H1 (cell line): Measurements from ENCODE around the gene KIF5C. TPM values are rescaled to one million over a fixed set of nuclear protein-coding genes. Genes with fewer than 3 reads are reported as not detected.

ENCODE experiments used
- BRCA1 ChIP-seq: IDR thresholded peaks from 2 replicates; pipeline ENCODE4 v1.6.1; 2012; ENCODE audit warnings: low read depth, low read length, improper control_type of control experiment
- HDAC2 ChIP-seq, 2 experiments: fragments of 300-600 bp in 1 of 2; sonication (generic) in 1 of 2; IDR thresholded peaks; 2 replicates each; pipeline ENCODE4 v1.6.1; 2011 to 2012; ENCODE audit warnings: low read depth in 2 of 2, low read length in 2 of 2, mild to moderate bottlenecking in 2 of 2, moderate library complexity in 2 of 2, borderline replicate concordance in 1 of 2, inconsistent platforms in 1 of 2
- POLR2A ChIP-seq, 2 experiments: IDR thresholded peaks; 1 replicate in 1 of 2; 2 replicates in 1 of 2; pipeline ENCODE4 v1.6.1; 2011; ENCODE audit warnings: low read depth in 2 of 2, low read length in 2 of 2, mild to moderate bottlenecking in 2 of 2; ENCODE audit errors: control extremely low read depth in 1 of 2
- TAF7 ChIP-seq: optimal IDR thresholded peaks from 2 replicates; pipeline ENCODE3; 2011; ENCODE audit warnings: low read depth, mild to moderate bottlenecking, inconsistent platforms, low read length, moderate library complexity, borderline replicate concordance
- polyA plus RNA-seq, 7 experiments: library from polyadenylated mRNA; depleted of rRNA in 3 of 7; stranded (reverse) in 5 of 7; unstranded in 2 of 7; fragments of >200 nt in 5 of 7; fragments of 200-250 nt in 2 of 7; gene quantifications; 1 replicate in 5 of 7; 2 replicates in 1 of 7; 4 replicates in 1 of 7; pipeline versions ENCODE4 v1.2.1 to v1.2.3, GENCODE V29; 2011 to 2013; ENCODE audit warnings: missing spikeins in 2 of 7, mixed read lengths in 2 of 7
- total RNA-seq: library from RNA; stranded (reverse); fragmentation: NEBNext Ultra II Directional; extraction: Animal tissue kit (Norgen Biotek cat#: 25700); gene quantifications from 2 replicates; pipeline ENCODE4 v1.2.1, GENCODE V29; 2021
- TF ChIP-seq, protein P1 (sequence below): fragments of 300-600 bp; sonication (generic); IDR thresholded peaks from 2 replicates; pipeline ENCODE4 v1.7.1; 2012; ENCODE audit warnings: low read length, moderate library complexity, mild to moderate bottlenecking, inconsistent platforms; ENCODE audit not compliant: insufficient replicate concordance

The KIF5C gene
- total and polyA plus RNA-seq, 2 of the 8 experiments (the other 6 are each of a cell fraction or from before 2014, with no cell fraction given) = 16.3 to 66.4 TPM

DNA sequence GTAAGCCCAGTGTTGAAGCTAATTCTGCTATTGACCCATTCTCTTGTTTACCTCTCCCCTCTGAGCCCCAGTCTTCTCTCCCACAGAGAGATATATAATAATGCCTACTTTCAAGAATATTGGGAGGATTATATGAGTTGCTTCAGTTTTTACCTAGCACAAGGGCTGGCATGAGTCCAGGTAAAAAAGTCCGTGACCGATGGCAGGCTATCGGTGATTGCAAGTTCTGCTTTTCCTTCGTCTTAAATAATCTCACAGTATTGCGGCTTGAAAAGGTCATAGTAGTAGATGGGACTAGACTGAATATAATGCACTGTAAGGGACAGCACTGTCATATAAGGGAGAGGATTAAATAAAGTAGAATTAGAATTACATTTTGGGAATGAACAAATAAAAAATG is 77.6 kb downstream of the KIF5C start (continued):
- TF ChIP-seq HDAC2 (IDR thresholded peaks at IDR 0.05; ENCODE audit: borderline replicate concordance in 1 of 2, low read depth in 2 of 2, low read length in 2 of 2) = no peak
- TF ChIP-seq, protein P1, sequence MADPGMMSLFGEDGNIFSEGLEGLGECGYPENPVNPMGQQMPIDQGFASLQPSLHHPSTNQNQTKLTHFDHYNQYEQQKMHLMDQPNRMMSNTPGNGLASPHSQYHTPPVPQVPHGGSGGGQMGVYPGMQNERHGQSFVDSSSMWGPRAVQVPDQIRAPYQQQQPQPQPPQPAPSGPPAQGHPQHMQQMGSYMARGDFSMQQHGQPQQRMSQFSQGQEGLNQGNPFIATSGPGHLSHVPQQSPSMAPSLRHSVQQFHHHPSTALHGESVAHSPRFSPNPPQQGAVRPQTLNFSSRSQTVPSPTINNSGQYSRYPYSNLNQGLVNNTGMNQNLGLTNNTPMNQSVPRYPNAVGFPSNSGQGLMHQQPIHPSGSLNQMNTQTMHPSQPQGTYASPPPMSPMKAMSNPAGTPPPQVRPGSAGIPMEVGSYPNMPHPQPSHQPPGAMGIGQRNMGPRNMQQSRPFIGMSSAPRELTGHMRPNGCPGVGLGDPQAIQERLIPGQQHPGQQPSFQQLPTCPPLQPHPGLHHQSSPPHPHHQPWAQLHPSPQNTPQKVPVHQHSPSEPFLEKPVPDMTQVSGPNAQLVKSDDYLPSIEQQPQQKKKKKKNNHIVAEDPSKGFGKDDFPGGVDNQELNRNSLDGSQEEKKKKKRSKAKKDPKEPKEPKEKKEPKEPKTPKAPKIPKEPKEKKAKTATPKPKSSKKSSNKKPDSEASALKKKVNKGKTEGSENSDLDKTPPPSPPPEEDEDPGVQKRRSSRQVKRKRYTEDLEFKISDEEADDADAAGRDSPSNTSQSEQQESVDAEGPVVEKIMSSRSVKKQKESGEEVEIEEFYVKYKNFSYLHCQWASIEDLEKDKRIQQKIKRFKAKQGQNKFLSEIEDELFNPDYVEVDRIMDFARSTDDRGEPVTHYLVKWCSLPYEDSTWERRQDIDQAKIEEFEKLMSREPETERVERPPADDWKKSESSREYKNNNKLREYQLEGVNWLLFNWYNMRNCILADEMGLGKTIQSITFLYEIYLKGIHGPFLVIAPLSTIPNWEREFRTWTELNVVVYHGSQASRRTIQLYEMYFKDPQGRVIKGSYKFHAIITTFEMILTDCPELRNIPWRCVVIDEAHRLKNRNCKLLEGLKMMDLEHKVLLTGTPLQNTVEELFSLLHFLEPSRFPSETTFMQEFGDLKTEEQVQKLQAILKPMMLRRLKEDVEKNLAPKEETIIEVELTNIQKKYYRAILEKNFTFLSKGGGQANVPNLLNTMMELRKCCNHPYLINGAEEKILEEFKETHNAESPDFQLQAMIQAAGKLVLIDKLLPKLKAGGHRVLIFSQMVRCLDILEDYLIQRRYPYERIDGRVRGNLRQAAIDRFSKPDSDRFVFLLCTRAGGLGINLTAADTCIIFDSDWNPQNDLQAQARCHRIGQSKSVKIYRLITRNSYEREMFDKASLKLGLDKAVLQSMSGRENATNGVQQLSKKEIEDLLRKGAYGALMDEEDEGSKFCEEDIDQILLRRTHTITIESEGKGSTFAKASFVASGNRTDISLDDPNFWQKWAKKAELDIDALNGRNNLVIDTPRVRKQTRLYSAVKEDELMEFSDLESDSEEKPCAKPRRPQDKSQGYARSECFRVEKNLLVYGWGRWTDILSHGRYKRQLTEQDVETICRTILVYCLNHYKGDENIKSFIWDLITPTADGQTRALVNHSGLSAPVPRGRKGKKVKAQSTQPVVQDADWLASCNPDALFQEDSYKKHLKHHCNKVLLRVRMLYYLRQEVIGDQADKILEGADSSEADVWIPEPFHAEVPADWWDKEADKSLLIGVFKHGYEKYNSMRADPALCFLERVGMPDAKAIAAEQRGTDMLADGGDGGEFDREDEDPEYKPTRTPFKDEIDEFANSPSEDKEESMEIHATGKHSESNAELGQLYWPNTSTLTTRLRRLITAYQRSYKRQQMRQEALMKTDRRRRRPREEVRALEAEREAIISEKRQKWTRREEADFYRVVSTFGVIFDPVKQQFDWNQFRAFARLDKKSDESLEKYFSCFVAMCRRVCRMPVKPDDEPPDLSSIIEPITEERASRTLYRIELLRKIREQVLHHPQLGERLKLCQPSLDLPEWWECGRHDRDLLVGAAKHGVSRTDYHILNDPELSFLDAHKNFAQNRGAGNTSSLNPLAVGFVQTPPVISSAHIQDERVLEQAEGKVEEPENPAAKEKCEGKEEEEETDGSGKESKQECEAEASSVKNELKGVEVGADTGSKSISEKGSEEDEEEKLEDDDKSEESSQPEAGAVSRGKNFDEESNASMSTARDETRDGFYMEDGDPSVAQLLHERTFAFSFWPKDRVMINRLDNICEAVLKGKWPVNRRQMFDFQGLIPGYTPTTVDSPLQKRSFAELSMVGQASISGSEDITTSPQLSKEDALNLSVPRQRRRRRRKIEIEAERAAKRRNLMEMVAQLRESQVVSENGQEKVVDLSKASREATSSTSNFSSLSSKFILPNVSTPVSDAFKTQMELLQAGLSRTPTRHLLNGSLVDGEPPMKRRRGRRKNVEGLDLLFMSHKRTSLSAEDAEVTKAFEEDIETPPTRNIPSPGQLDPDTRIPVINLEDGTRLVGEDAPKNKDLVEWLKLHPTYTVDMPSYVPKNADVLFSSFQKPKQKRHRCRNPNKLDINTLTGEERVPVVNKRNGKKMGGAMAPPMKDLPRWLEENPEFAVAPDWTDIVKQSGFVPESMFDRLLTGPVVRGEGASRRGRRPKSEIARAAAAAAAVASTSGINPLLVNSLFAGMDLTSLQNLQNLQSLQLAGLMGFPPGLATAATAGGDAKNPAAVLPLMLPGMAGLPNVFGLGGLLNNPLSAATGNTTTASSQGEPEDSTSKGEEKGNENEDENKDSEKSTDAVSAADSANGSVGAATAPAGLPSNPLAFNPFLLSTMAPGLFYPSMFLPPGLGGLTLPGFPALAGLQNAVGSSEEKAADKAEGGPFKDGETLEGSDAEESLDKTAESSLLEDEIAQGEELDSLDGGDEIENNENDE = no peak
- no peak for TF ChIP-seq TAF7
- TF ChIP-seq BRCA1 = no peak
- TF ChIP-seq POLR2A (IDR thresholded peaks at IDR 0.05; ENCODE audit: control extremely low read depth in 1 of 2, low read depth in 2 of 2, low read length in 2 of 2) = no peak
